Measurements from ENCODE around the gene SRSF8.

DNA sequence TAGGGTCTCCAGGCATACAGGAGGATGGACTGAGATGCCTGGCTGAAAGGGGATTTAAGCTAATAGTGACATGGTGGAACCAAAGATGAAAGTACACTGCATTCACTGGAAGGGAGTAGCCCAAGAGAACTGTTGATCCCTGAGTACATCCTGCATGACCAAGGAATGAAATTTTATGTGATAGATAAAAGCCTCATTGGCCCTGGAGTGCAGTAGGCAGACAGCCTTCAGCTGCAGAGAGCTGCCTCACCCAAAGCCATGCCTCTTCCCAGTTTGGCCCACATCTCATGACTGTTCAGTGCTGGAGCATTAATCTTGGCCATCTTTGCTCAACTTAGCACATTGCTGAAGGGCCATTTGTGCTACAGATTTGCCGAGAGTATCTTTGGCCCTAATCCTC, 33.7 kb upstream of the SRSF8 start:
- TF ChIP-seq POLR2A (IDR thresholded peaks at IDR 0.05; ENCODE audit: low read length) (no peak), GATA1 (IDR thresholded peaks at IDR 0.05; ENCODE audit: low read depth, low read length) (no peak)
